ENCODE measurements around the gene AKAP8. TPM values are rescaled to one million over a fixed set of nuclear protein-coding genes. Genes with fewer than 3 reads are reported as not detected.

The AKAP8 gene
- total and polyA plus RNA-seq, 2 experiments from 2014 or later, result 18.6 to 22.9 TPM

GRCh38 chr19:15398501-15399233, 19.1 kb upstream of the AKAP8 start:
- Histone ChIP-seq H3K4me2 (no peak overlapping the region), H3K4me1 (ENCODE audit: insufficient read depth) (no peaks in the 10 kb centered on the region), H3K27ac (no peak overlapping the region), H2AFZ (no peak overlapping the region), H3K9me2 (replicated peaks; ENCODE audit: insufficient read depth) (no peaks in the 10 kb centered on the region), H3K36me3 (replicated peaks; ENCODE audit: insufficient read depth, low read depth) (no peaks in the 10 kb centered on the region), H4K20me1 (ENCODE audit: insufficient read depth, poor library complexity, severe bottlenecking) (peaks cover 32% of the 10 kb centered on the region), H3K27me3 (no peaks in the 10 kb centered on the region), H3K4me3 (no peak overlapping the region), H3K9me3 (ENCODE audit: low read depth) (no peaks in the 10 kb centered on the region), H3K79me2 (peaks cover 54% of the 10 kb centered on the region)
- WGBS (ENCODE audit: low lambda C conversion rate, missing lambda C conversion rate), result 95% methylated on average over 37 of the region's 50 CpGs
- TF ChIP-seq EZH2phosphoT487 (IDR thresholded peaks at IDR 0.05; ENCODE audit: low read depth, severe bottlenecking, unreplicated experiment), result no peak
- TF ChIP-seq EZH2 (IDR thresholded peaks at IDR 0.05; ENCODE audit: borderline replicate concordance), result no peak
- no peak for TF ChIP-seq CTCF (IDR thresholded peaks at IDR 0.05; ENCODE audit: poor library complexity)
- no peak for DNase-seq (ENCODE audit: low spot score)

DNA sequence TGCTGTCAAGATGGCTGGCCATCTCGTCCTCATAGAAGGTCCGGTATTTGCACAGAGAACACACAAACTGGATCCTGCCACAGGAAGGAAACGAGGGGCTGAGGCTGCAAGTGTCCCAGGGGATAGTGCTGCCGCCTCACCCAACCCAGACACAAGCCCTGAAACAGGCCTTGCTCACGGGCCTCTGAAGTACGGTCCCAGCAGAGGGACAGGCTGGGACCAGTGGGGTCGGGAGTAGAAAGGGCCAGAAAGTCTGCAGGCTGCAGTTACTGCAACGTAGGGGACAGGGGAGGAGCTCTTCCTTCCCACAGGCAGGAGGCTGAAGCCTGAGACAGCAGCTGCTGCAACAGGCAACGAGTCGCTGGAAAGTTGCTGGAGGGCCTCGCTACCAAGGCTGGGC, 18.2 kb upstream of the AKAP8 start:
- Histone ChIP-seq H3K4me1 (ENCODE audit: insufficient read depth) (no peaks in the 10 kb centered on the region), H3K9me3 (ENCODE audit: low read depth) (no peaks in the 10 kb centered on the region), H3K36me3 (replicated peaks; ENCODE audit: insufficient read depth, low read depth) (no peaks in the 10 kb centered on the region), H3K27ac (no peak overlapping the region), H4K20me1 (ENCODE audit: insufficient read depth, poor library complexity, severe bottlenecking) (peaks cover 31% of the 10 kb centered on the region), H3K79me2 (peaks cover 53% of the 10 kb centered on the region), H2AFZ (no peak overlapping the region), H3K4me2 (no peak overlapping the region), H3K9me2 (replicated peaks; ENCODE audit: insufficient read depth) (no peaks in the 10 kb centered on the region), H3K4me3 (no peak overlapping the region), H3K27me3 (no peaks in the 10 kb centered on the region)
- DNase-seq (ENCODE audit: low spot score), result no peak
- 94% methylated on average over 11 of the region's 11 CpGs for WGBS (ENCODE audit: low lambda C conversion rate, missing lambda C conversion rate)
- TF ChIP-seq CTCF (IDR thresholded peaks at IDR 0.05; ENCODE audit: poor library complexity), result no peak
- no peak for TF ChIP-seq EZH2 (IDR thresholded peaks at IDR 0.05; ENCODE audit: borderline replicate concordance)
- TF ChIP-seq EZH2phosphoT487 (IDR thresholded peaks at IDR 0.05; ENCODE audit: low read depth, severe bottlenecking, unreplicated experiment), result no peak

GRCh38 chr19:15397236-15397635, 17.6 kb upstream of the AKAP8 start:
- no peaks in the 10 kb centered on the region for H3K4me1 ChIP-seq (ENCODE audit: insufficient read depth)
- H3K4me2 ChIP-seq, result no peak overlapping the region
- peaks cover 53% of the 10 kb centered on the region for H3K79me2 ChIP-seq
- peaks cover 25% of the 10 kb centered on the region for H4K20me1 ChIP-seq (ENCODE audit: insufficient read depth, poor library complexity, severe bottlenecking)
- WGBS (ENCODE audit: low lambda C conversion rate, missing lambda C conversion rate), result 100% methylated on average over 6 of the region's 6 CpGs
- no peaks in the 10 kb centered on the region for H3K36me3 ChIP-seq (replicated peaks; ENCODE audit: insufficient read depth, low read depth)
- no peaks in the 10 kb centered on the region for H3K27me3 ChIP-seq
- no peaks in the 10 kb centered on the region for H3K9me2 ChIP-seq (replicated peaks; ENCODE audit: insufficient read depth)
- no peak overlapping the region for H2AFZ ChIP-seq
- H3K27ac ChIP-seq, result no peak overlapping the region
- no peak overlapping the region for H3K4me3 ChIP-seq
- TF ChIP-seq EZH2phosphoT487 (IDR thresholded peaks at IDR 0.05; ENCODE audit: low read depth, severe bottlenecking, unreplicated experiment) (no peak), CTCF (IDR thresholded peaks at IDR 0.05; ENCODE audit: poor library complexity) (no peak), EZH2 (IDR thresholded peaks at IDR 0.05; ENCODE audit: borderline replicate concordance) (no peak)
- H3K9me3 ChIP-seq (ENCODE audit: low read depth), result no peaks in the 10 kb centered on the region
- no peak for DNase-seq (ENCODE audit: low spot score)
